Cardiac muscle cell (in vitro differentiated cells and primary cell): ENCODE data around the gene AVPR2. TPM values are rescaled to one million over a fixed set of nuclear protein-coding genes. Genes with fewer than 3 reads are reported as not detected.

Experiments used
- DNase-seq, 2 donors: peaks; one replicate each; pipeline versions ENCODE4 v3.0.0 to v3.0.0-alpha.2; 2010 to 2017; ENCODE audit warnings: low read depth in 1 of 2, low spot score in 1 of 2
- H3K27ac ChIP-seq: fragments of 200-600 bp; sonication (generic); 2 replicates; pipeline ENCODE4 v1.5.1; 2016
- H3K27me3 ChIP-seq: fragments of 200-600 bp; sonication (generic); 2 replicates; pipeline ENCODE4 v1.6.0; 2016; ENCODE audit warnings: control low read depth
- H3K36me3 ChIP-seq: fragments of 200-600 bp; sonication (generic); 2 replicates; pipeline ENCODE4 v1.5.1; 2016; ENCODE audit warnings: control low read depth
- H3K4me1 ChIP-seq: fragments of 200-600 bp; sonication (generic); 2 replicates; pipeline ENCODE4 v1.8.1; 2017; ENCODE audit warnings: low read depth, mild to moderate bottlenecking, mixed run types
- H3K4me3 ChIP-seq: fragments of 200-600 bp; sonication (generic); 2 replicates; pipeline ENCODE4 v1.5.1; 2016; ENCODE audit warnings: mild to moderate bottlenecking
- H3K9me3 ChIP-seq: fragments of 200-600 bp; sonication (generic); 2 replicates; pipeline ENCODE4 v1.5.1; 2017; ENCODE audit warnings: low read depth, mild to moderate bottlenecking, control low read depth
- polyA plus RNA-seq: library from polyadenylated mRNA; unstranded; fragments of >200 nt; fragmentation: Nextera tagmentation; extraction: Ambion mirVana; gene quantifications from 2 replicates; pipeline ENCODE4 v1.2.1, GENCODE V29; 2016
- total RNA-seq: library from RNA; depleted of rRNA; stranded (reverse); fragments of >200 nt; gene quantifications from 2 replicates; pipeline ENCODE4 v1.2.3, GENCODE V29; 2016
- TF ChIP-seq, protein P1 (sequence below): IDR thresholded peaks from 2 replicates; pipeline ENCODE4 v1.5.1; 2012; ENCODE audit warnings: low read depth, mild to moderate bottlenecking, low read length

The AVPR2 gene
- total and polyA plus RNA-seq, 2 experiments from 2014 or later = 0.11 TPM; not detected in 1

DNA sequence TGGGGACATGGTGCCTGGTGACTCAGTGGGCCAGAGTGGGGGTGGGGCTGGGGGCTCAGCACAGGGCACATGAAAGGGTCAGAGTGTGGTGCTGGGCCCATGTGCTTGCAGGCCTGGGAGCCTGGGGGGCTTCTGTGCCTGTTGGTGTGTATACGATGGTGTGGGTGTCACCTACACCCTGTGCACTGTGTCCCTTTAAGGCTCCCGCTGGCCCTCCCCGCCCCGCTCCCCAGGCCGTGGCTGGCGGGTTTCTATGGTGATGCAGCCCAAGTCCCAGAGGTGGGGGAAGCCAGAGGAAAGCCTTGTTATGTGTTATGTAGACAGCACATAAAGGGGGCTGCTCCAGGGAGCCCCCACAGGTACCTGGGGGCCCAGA is 24.0 kb upstream of the AVPR2 start:
- no peak for DNase-seq
- H3K9me3 ChIP-seq = no peaks in the 10 kb centered on the region
- H3K36me3 ChIP-seq = no peaks in the 10 kb centered on the region
- no peak overlapping the region for H3K4me3 ChIP-seq
- H3K27ac ChIP-seq = no peak overlapping the region
- no peaks in the 10 kb centered on the region for H3K4me1 ChIP-seq
- H3K27me3 ChIP-seq = peaks cover 12% of the 10 kb centered on the region
- TF ChIP-seq, protein P1, sequence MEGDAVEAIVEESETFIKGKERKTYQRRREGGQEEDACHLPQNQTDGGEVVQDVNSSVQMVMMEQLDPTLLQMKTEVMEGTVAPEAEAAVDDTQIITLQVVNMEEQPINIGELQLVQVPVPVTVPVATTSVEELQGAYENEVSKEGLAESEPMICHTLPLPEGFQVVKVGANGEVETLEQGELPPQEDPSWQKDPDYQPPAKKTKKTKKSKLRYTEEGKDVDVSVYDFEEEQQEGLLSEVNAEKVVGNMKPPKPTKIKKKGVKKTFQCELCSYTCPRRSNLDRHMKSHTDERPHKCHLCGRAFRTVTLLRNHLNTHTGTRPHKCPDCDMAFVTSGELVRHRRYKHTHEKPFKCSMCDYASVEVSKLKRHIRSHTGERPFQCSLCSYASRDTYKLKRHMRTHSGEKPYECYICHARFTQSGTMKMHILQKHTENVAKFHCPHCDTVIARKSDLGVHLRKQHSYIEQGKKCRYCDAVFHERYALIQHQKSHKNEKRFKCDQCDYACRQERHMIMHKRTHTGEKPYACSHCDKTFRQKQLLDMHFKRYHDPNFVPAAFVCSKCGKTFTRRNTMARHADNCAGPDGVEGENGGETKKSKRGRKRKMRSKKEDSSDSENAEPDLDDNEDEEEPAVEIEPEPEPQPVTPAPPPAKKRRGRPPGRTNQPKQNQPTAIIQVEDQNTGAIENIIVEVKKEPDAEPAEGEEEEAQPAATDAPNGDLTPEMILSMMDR = no peak

DNA sequence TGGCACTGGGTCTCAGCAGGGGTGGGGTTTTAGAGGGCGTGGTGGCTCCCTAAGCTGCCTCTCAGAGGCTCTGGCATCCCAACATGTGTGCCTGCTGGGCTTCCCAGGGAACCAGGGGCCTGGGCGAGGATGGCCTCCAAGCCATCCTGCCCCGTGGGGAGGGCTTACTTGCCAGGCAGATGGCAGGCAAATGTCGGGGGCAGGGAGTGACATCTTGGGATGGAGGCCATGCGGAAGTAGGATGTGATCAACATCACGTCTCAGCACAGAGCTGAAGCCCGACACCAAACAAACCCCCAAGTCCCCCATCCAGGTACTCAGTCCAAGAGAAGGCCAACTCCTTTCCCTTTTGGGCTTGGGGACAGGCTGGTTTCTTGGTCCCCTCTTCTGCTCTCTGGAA is 23.2 kb upstream of the AVPR2 start:
- DNase-seq = no peak
- no peak overlapping the region for H3K27ac ChIP-seq
- H3K4me1 ChIP-seq = no peaks in the 10 kb centered on the region

DNA sequence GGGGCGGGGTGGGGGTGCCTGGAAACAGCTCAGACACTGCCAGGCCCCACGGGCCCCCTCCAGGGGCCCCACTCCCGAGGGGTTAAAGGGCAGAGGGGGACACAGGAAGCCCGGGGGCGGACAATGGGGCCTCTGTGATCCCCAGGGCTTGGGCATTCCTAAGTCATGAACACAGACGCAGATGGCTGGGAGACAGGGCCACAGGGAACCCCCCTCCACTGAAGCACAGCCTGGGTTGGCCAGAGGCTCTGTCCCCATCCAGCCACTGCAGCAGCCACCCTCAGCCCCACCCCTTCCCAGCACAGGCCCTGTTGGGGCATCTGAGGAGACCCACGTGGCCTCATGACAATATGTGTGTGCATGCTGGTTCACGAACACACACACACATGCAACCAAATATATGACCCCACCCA is 22.4 kb upstream of the AVPR2 start:
- Histone ChIP-seq H3K9me3 (no peaks in the 10 kb centered on the region), H3K4me3 (no peak overlapping the region), H3K4me1 (no peaks in the 10 kb centered on the region), H3K27me3 (peaks cover 26% of the 10 kb centered on the region), H3K36me3 (no peaks in the 10 kb centered on the region), H3K27ac (no peak overlapping the region)
- TF ChIP-seq, protein P1 = no peak
- DNase-seq = no peak

More for the DNA sequence above, 23.2 kb upstream of the AVPR2 start:
- H3K9me3 ChIP-seq = no peaks in the 10 kb centered on the region
- H3K27me3 ChIP-seq = peaks cover 18% of the 10 kb centered on the region
- H3K36me3 ChIP-seq = no peaks in the 10 kb centered on the region
- TF ChIP-seq, protein P1 = no peak
- no peak overlapping the region for H3K4me3 ChIP-seq

DNA sequence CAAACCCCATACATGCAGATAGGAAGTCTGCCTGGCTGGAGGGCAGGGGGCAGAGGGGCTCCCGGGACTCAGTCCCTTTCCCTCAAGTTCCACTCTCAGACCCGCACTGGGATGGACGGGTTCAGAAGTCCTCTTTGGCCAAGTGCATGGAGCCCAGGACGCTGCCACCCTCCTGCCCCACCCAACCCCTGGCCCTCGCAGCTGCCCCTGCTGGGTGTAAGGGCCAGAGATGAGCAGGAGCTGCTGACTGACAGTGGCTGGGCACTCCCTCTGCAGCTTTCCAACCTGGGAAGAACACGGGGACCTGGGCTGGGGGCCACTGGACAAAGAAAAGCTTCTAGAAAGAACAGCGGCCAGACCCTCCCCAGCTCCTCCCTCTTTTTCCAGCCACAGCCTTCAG is 21.9 kb upstream of the AVPR2 start:
- Histone ChIP-seq H3K36me3 (no peaks in the 10 kb centered on the region), H3K4me1 (no peaks in the 10 kb centered on the region), H3K9me3 (no peaks in the 10 kb centered on the region), H3K27me3 (peaks cover 31% of the 10 kb centered on the region), H3K4me3 (no peak overlapping the region), H3K27ac (no peak overlapping the region)
- TF ChIP-seq, protein P1 = no peak
- no peak for DNase-seq

DNA sequence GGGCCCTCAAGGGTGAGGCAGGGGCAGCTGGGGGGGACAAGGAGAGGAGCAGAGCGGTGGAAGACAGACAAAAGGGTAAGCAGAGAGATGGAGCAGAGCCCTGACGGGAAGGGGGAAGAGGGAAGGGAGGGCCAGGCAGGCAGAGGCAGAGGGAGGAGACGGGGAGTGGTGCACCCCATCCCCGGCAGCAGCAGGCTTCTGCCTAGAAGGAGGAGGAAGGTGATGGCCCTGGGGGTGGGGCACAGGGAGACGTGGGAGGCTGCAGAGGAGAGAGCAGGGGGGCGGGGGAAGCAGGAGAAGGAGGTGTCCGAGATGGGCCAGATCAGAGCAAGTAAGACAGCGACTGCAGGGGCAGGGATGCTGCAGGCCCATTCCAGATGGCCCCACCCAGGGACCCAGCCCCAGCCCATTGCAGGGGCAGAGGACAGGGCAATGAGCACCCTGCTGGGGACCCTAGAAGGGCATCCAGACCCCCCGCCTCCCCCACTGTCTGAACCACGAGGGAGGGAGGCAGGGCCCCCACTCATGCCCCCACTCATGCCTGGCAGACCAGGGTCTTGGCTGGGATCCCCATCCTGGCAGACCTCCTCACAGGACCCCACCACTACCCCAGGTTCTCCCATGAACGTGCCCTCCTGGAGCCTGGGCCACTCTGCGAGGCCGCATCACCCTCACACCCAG is 21.2 kb upstream of the AVPR2 start:
- peaks cover 32% of the 10 kb centered on the region for H3K27me3 ChIP-seq
- no peak overlapping the region for H3K4me3 ChIP-seq
- no peak for DNase-seq
- H3K4me1 ChIP-seq = no peaks in the 10 kb centered on the region
- TF ChIP-seq, protein P1 = no peak
- H3K27ac ChIP-seq = no peak overlapping the region
- H3K9me3 ChIP-seq = no peaks in the 10 kb centered on the region
- no peaks in the 10 kb centered on the region for H3K36me3 ChIP-seq
